ENCODE results near the gene CTXN1.

CTXN1 gene

GRCh38 chr19:7911508-7912143, 14.3 kb downstream of the CTXN1 start:
- TF ChIP-seq CTCF (IDR thresholded peaks at IDR 0.05; ENCODE audit: insufficient read depth, low read depth, low read length, missing control alignments), result no peak
- no peak for DNase-seq (ENCODE audit: low read depth)
- no peak overlapping the region for H3K4me3 ChIP-seq (ENCODE audit: low read length)

- no peak overlapping the region for H3K4me3 ChIP-seq (ENCODE audit: low read length)
- TF ChIP-seq CTCF (IDR thresholded peaks at IDR 0.05; ENCODE audit: insufficient read depth, low read depth, low read length, missing control alignments), result no peak
- no peak for DNase-seq (ENCODE audit: low read depth)
Measured at GRCh38 chr19:7910321-7911161, 15.4 kb downstream of the CTXN1 start.

GRCh38 chr19:7909471-7910067, 16.4 kb downstream of the CTXN1 start:
- TF ChIP-seq CTCF (IDR thresholded peaks at IDR 0.05; ENCODE audit: insufficient read depth, low read depth, low read length, missing control alignments), result no peak
- no peak overlapping the region for H3K4me3 ChIP-seq (ENCODE audit: low read length)
- DNase-seq (ENCODE audit: low read depth), result no peak

- no peak for TF ChIP-seq CTCF (IDR thresholded peaks at IDR 0.05; ENCODE audit: insufficient read depth, low read depth, low read length, missing control alignments)
- no peak for DNase-seq (ENCODE audit: low read depth)
- no peak overlapping the region for H3K4me3 ChIP-seq (ENCODE audit: low read length)
Measured at GRCh38 chr19:7908742-7909461, 17.0 kb downstream of the CTXN1 start.

GRCh38 chr19:7908078-7908699, 17.7 kb downstream of the CTXN1 start:
- no peak overlapping the region for H3K4me3 ChIP-seq (ENCODE audit: low read length)
- DNase-seq (ENCODE audit: low read depth), result no peak
- no peak for TF ChIP-seq CTCF (IDR thresholded peaks at IDR 0.05; ENCODE audit: insufficient read depth, low read depth, low read length, missing control alignments)

- TF ChIP-seq CTCF (IDR thresholded peaks at IDR 0.05; ENCODE audit: insufficient read depth, low read depth, low read length, missing control alignments), result no peak
- DNase-seq (ENCODE audit: low read depth), result no peak
- H3K4me3 ChIP-seq (ENCODE audit: low read length), result no peak overlapping the region
Measured at GRCh38 chr19:7907544-7907943, 18.4 kb downstream of the CTXN1 start.

Measured in epithelial cell of esophagus (primary cell).